Ovary (tissue), 9 donors: ENCODE measurements around the gene DAAM2. TPM values are rescaled to one million over a fixed set of nuclear protein-coding genes. Genes with fewer than 3 reads are reported as not detected.
A peak's percentile ranks its signal among the peaks of the same experiment; 100 is the strongest.

ENCODE experiments used
- DNase-seq, 5 donors: peaks; one replicate each; pipeline ENCODE4 v3.0.0-alpha.2; 2019 to 2020
- H3K27ac ChIP-seq, 2 donors: fragments of 200-600 bp; one replicate each; pipeline versions ENCODE4 v1.5.1 to v1.8.0; 2019 to 2022
- H3K27me3 ChIP-seq: fragments of 200-600 bp; one replicate; pipeline ENCODE4 v1.8.0; 2022
- H3K36me3 ChIP-seq: fragments of 200-600 bp; sonication (generic); one replicate; pipeline ENCODE4 v1.5.1; 2019
- H3K4me1 ChIP-seq: one replicate; pipeline ENCODE4 v1.8.1; 2013; ENCODE audit warnings: mild to moderate bottlenecking, moderate library complexity; ENCODE audit not compliant: insufficient read depth
- H3K4me3 ChIP-seq: fragments of 200-600 bp; sonication (generic); one replicate; pipeline ENCODE4 v1.5.1; 2017
- H3K9me3 ChIP-seq, 2 donors: fragments of 200-600 bp in 1 of 2; sonication (generic) in 1 of 2; one replicate each; pipeline versions ENCODE4 v1.5.1 to v1.8.1; 2013 to 2019; ENCODE audit warnings: mild to moderate bottlenecking in 1 of 2, moderate library complexity in 1 of 2
- CTCF ChIP-seq, 3 donors: fragments of 450-650 bp in 2 of 3; fragments of 200-600 bp in 1 of 3; IDR thresholded peaks; one replicate each; pipeline versions ENCODE4 v1.5.1 to v1.8.0; 2016 to 2022; ENCODE audit warnings: antibody characterized with exemption in 3 of 3, mild to moderate bottlenecking in 1 of 3
- EP300 ChIP-seq: sonication (generic); formaldehyde crosslinking; IDR thresholded peaks from one replicate; pipeline ENCODE4 v1.6.1; 2017; ENCODE audit warnings: antibody characterized with exemption
- POLR2A ChIP-seq: fragments of 450-650 bp; IDR thresholded peaks from one replicate; pipeline ENCODE4 v1.6.1; 2017; ENCODE audit warnings: antibody characterized with exemption, mild to moderate bottlenecking, moderate library complexity
- WGBS, 3 donors: extraction: QIAGEN DNeasy Blood & Tissue Kit in 1 of 3; methylation state at CpG; one replicate each; pipeline versions ENCODE4 v1.1.5 to v1.1.7; 2013 to 2017; 5-methylcytosine and 5-hydroxymethylcytosine counted together
- intact Hi-C, 4 donors: fragments of 100-400 bp; cut with DNase I; formaldehyde crosslinking; loops; one replicate each; pipeline versions ENCODE4 v1.11.0 to v1.15.1; 2022 to 2023
- polyA plus RNA-seq, 2 donors: library from polyadenylated mRNA; stranded (reverse); fragments of 200-250 nt in 1 of 2; fragments of 350-450 nt in 1 of 2; fragmentation: Illumina TruSeq in 1 of 2; extraction: RNeasy Lipid Tissue Mini Kit (QIAGEN cat#74804) in 1 of 2; gene quantifications; one replicate each; pipeline ENCODE4 v1.2.3, GENCODE V29; 2013 to 2014
- total RNA-seq, 7 donors: library from RNA; depleted of rRNA in 2 of 7; stranded (reverse); fragments of >200 nt in 2 of 7; fragmentation: NEBNext Ultra II Directional in 3 of 7; extraction: Animal tissue kit (Norgen Biotek cat#: 25700) in 3 of 7; gene quantifications; one replicate each; pipeline versions ENCODE4 v1.1.0 to v1.2.4, GENCODE V29; 2016 to 2023
- donor health status: DM: no; HTN: no; CAD: no; lungs with moderate emphysema.
- donor health status: DM: no; HTN: no; CAD: no.
- donor health status: Bipolar disorder and iron deficiency.
- donor health status: DM: yes; HTN: yes; CAD: no.
- donor health status: DM: no; HTN: no; CAD: no.
- donor health status: DM: yes; HTN: yes; CAD: no.

Gene DAAM2
- total and polyA plus RNA-seq, 9 donors: 8.5 to 27.8 (median 18.5) TPM

- peak overlapping the region in 1 of 2 donors; percentile 8 for H3K27ac ChIP-seq
- H3K4me3 ChIP-seq: no peak overlapping the region
- 28 to 33% (median 30%) methylated on average over 16 of the region's 16 CpGs for WGBS, 3 donors
- intact Hi-C loops: loop anchor here in 1 of 4 donors (10.0 kb wide), 2 partner anchors 67 to 517 kb away; no protein-coding TSS in a partner anchor
- H3K4me1 ChIP-seq: peaks cover 13% of the 10 kb centered on the region
- H3K27me3 ChIP-seq: no peaks in the 10 kb centered on the region
- DNase-seq: peak in 4 of 5 donors; percentile 33 to 53 (median 48)
- H3K36me3 ChIP-seq: no peaks in the 10 kb centered on the region
- no peaks in the 10 kb centered on the region for H3K9me3 ChIP-seq
- no peak for TF ChIP-seq EP300
- TF ChIP-seq CTCF (IDR thresholded peaks at IDR 0.05): no peak
- TF ChIP-seq POLR2A: no peak
Observed at GRCh38 chr6:39881851-39882530, 89.8 kb downstream of the DAAM2 start.

GRCh38 chr6:39882531-39882899 lies 90.3 kb downstream of the DAAM2 start:
- H3K27ac ChIP-seq: peak overlapping the region in 1 of 2 donors; percentile 8
- no peaks in the 10 kb centered on the region for H3K9me3 ChIP-seq
- H3K4me3 ChIP-seq: no peak overlapping the region
- H3K27me3 ChIP-seq: no peaks in the 10 kb centered on the region
- peaks cover 16% of the 10 kb centered on the region for H3K4me1 ChIP-seq
- TF ChIP-seq CTCF (IDR thresholded peaks at IDR 0.05) (no peak), EP300 (no peak), POLR2A (no peak)
- H3K36me3 ChIP-seq: no peaks in the 10 kb centered on the region
- peak; percentile 52 to 80 (median 68) for DNase-seq
- WGBS, 3 donors: 5 to 9% (median 8%) methylated on average over 8 of the region's 8 CpGs
- intact Hi-C loops: loop anchor here in 1 of 4 donors (10.0 kb wide), 2 partner anchors 68 to 518 kb away; no protein-coding TSS in a partner anchor

- no peaks in the 10 kb centered on the region for H3K9me3 ChIP-seq
- H3K4me3 ChIP-seq: no peak overlapping the region
- TF ChIP-seq EP300 (no peak), POLR2A (no peak), CTCF (IDR thresholded peaks at IDR 0.05) (no peak)
- WGBS, 3 donors: 71 to 80% (median 72%) methylated on average over 5 of the region's 5 CpGs
- H3K36me3 ChIP-seq: no peaks in the 10 kb centered on the region
- H3K27me3 ChIP-seq: no peaks in the 10 kb centered on the region
- DNase-seq: no peak
- no peak overlapping the region for H3K27ac ChIP-seq
- intact Hi-C loops: loop anchor here in 1 of 4 donors (10.0 kb wide), 2 partner anchors 70 to 520 kb away; no protein-coding TSS in a partner anchor
- peaks cover 21% of the 10 kb centered on the region for H3K4me1 ChIP-seq
Observed at GRCh38 chr6:39884696-39885095, 92.5 kb downstream of the DAAM2 start.

- 88 to 90% (median 90%) methylated on average over 7 of the region's 7 CpGs for WGBS, 3 donors
- Histone ChIP-seq H3K27me3 (no peaks in the 10 kb centered on the region), H3K4me3 (no peak overlapping the region), H3K36me3 (no peaks in the 10 kb centered on the region), H3K27ac (no peak overlapping the region), H3K4me1 (peaks cover 21% of the 10 kb centered on the region), H3K9me3 (no peaks in the 10 kb centered on the region)
- TF ChIP-seq POLR2A: no peak
- no peak for TF ChIP-seq EP300
- TF ChIP-seq CTCF (IDR thresholded peaks at IDR 0.05): no peak
- intact Hi-C loops: loop anchor here in 1 of 4 donors (10.0 kb wide), 2 partner anchors 71 to 521 kb away; no protein-coding TSS in a partner anchor
- DNase-seq: no peak
Observed at GRCh38 chr6:39885691-39886090, 93.5 kb downstream of the DAAM2 start.
